Endothelial cell of umbilical vein (primary cell): ENCODE data around the gene PAAF1.

ENCODE experiments used
- CTCF ChIP-seq, 2 donors: IDR thresholded peaks; 1 replicate in 1 of 2; 2 replicates in 1 of 2; pipeline ENCODE4 v1.5.1; 2011; ENCODE audit warnings: low read length in 2 of 2, mild to moderate bottlenecking in 2 of 2, moderate library complexity in 2 of 2, control low read depth in 1 of 2, inconsistent platforms in 1 of 2, low read depth in 1 of 2; ENCODE audit not compliant: insufficient read depth in 1 of 2; ENCODE audit errors: extremely low read depth in 1 of 2
- MAX ChIP-seq: IDR thresholded peaks from 2 replicates; pipeline ENCODE4 v1.6.1; 2011; ENCODE audit not compliant: insufficient read depth, insufficient read length

GRCh38 chr11:73859671-73860070, 17.1 kb upstream of the PAAF1 start:
- TF ChIP-seq CTCF (IDR thresholded peaks at IDR 0.05; ENCODE audit: extremely low read depth in 1 of 2, insufficient read depth in 1 of 2, low read depth in 1 of 2, low read length in 2 of 2) (no peak), MAX (no peak)
